ENCODE data around the gene WIPF3.
"Not testable (repeated sequence)": the region's sequence is repeated elsewhere in the genome, so short reads cannot be mapped to it uniquely, and the experiment has no call there.

The WIPF3 gene

DNA sequence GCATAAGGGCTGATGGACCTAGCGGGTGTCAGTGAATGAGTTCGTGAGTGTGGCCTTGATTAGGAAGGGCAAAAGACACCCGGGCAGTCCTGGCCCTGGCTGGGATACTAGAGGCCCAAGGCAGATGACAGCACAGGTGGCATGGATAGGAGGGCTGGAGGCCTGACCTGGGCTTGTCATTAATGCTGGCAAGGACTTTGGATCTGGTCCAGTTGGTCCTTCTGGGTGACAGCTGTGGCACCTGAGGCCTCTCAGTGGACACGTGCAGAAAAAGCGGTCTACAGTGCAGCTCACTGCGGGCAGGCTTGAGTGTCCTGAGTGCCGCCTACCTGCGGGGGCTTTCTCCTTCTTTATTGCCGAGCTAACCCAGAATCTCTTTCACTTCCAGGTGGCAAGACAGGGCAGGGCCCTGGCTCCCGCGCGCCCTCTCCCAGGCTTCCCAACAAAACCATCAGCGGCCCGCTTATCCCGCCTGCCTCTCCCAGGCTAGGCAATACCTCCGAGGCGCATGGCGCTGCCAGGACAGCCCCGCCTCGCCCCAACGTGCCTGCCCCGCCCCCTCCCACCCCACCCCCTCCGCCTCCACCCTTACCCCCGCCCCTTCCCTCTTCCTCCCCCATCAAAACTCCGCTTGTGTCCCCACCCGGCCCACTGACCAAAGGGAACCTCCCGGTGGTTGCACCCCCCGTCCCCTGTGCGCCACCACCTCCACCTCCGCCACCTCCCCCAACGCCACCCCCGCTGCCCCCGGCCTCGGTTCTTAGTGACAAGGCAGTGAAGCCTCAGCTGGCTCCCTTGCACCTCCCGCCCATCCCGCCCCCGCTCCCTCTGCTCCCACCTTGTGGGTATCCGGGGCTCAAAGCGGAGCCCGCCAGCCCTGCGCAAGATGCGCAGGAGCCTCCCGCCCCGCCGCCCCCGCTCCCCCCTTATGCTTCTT is 77.4 kb downstream of the WIPF3 start:
- peak; percentile 59 for DNase-seq

DNA sequence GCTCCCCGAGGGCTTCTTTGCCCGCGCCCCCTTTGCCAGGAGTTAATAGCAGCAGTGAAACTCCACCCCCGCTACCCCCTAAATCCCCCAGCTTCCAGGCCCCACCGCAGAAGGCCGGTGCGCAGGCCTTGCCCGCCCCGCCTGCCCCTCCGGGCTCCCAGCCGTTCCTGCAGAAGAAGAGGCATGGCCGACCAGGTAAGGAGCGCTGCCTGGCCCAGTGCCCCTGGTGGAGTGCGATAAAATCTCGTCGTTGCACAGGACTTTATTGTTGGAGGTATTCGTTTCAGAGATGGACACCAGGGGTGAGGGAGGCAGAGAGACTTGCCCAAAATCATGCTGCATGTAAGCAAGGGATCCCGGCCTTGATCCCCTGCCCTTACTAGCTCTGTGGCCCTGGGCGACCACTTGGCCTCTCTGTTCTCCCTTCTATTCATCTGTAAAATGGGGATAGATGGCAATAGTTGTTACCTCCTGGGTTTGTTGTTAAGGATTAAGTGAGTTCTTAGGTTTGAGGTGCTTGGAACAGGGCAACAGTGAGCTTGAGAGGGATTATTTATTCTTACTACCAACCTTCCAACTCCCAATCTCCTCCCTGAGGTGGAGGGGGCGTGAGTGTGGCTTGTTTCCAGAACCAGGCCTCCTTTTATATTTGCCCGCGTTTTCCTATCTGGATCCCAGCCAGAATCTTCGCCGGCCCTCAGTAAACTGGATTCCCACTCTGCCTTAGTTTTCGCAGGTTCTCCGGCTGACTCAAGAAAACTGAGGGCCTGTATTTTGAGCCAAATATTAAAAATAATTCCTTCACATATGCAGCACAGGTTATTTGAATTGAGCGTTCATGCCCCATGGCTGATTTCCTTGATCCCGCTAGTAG is 78.3 kb downstream of the WIPF3 start:
- DNase-seq: peak; percentile 78

DNA sequence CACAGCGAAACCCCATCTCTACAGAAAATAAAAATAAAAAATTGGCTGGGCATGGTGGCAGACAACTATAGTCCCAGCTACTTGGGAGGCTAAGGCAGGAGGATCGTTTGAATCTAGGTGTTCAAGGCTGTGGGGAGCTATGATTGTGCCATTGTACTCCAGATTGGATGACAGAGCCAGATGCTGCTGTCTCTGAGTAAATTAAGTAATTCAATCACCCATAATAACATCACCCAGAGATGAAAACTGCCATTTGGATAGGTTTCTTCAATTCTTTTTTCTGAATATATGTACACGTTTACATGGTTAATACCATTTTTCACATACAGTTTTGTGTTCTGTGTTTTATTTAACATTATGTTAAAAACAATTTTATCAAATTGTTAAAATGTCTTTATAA is 79.3 kb downstream of the WIPF3 start:
- no peak for DNase-seq

DNA sequence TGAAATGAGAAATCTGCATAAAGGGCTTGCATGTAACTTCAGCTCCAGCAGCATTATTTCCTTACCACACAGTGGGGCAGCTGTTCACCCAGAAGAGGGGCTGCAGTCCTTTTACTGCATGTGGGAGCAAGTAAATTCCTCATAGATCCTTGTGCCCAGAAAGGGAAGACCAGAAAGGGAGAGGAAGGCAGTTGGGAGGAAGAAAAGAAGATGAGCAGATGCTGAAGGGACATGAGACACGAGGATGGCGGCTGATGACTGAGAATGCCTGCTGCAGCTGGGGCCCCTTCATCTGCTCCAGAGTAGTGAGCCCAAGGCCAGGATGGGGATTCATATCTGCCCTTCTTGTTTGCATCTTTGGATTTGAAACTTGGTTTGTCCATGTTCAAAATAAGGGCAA is 80.5 kb downstream of the WIPF3 start:
- no peak for DNase-seq

DNA sequence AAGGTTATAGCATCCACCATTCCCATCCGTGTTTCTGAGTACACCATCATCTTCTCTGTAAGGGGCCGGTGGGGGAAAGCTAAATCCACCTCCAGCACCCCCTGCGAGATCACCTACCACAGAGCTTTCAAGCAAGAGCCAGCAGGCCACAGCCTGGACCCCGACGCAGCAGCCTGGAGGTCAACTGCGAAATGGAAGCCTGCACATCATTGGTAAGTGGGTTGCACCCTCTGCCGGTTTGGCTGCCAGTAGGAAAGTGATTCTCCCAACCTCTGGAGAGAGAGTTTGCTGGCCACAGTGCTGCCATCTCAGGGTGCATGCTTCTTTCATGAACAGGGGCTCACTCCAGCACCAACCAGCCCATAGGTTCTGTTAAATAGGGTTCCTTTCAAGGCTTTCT is 81.7 kb downstream of the WIPF3 start:
- no peak for DNase-seq

DNA sequence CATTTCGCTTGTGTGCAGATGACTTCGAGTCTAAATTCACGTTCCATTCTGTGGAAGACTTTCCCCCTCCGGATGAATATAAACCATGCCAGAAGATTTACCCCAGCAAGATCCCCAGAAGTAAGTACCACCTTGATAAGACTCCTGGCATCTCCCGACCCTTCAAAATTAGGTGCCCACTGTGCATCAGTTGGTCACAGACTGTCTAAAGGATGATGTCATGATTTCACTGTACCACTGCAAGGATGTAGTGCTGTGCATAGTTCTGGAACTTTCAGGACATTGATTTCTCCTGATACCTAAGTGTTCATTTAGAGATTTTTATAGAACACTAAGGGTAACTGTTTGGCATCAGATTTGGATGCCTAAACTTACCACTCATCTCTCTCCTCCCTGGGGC is 83.0 kb downstream of the WIPF3 start:
- no peak for DNase-seq

DNA sequence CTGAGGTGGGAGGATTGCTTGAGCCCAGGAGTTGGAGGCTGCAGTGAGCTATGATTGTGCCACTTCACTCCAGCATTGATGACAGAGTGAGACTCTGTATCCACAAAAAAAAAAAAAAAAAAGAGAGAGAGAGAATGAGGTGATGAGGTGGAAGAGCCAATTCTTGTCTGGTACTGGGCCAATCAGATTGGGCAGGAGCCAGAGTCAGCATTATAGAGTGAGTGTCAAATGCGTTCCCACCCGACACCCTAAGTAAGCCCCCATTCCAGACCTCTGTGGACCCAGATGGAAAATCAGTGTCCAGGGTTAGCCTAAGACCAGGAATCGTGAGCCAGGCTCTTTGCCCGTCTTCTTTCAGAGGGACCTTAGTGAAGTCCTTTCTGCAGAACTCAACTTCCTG is 83.9 kb downstream of the WIPF3 start:
- no peak for DNase-seq

DNA sequence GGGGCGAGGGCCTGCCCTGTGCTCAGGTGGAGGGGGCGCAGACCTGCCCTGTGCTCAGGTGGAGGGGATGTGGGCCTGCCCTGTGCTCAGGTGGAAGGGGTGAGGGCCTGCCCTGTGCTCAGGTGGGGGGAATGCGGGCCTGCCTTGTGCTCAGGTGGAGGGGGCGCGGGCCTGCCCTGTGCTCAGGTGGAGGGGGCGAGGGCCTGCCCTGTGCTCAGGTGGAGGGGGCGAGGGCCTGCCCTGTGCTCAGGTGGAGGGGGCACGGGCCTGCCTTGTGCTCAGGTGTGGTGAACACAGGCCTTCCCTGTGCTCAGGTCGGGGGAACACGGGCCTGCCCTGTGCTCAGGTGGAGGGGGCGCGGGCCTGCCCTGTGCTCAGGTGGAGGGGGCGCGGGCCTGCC is 84.5 kb downstream of the WIPF3 start:
- DNase-seq: not testable (repeated sequence)

DNA sequence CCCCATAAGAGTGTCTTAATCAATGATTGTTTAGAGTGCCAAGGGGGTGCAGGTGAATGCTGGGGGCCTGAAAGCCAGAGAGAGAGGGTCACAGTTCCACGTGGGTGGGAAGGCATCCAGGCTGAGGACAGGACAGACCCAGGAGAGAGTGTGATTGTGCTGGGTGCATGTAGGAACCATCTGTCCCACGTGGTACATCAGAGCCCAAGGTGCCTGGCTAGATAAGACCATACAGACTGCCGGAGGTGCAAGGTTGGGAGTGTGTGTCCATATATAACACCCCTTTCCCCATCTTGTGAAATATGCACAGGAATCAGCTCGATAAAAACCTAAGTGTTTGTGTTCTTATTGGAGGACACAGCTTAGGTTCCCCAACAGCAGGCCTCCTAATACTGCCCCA is 85.5 kb downstream of the WIPF3 start:
- no peak for DNase-seq

DNA sequence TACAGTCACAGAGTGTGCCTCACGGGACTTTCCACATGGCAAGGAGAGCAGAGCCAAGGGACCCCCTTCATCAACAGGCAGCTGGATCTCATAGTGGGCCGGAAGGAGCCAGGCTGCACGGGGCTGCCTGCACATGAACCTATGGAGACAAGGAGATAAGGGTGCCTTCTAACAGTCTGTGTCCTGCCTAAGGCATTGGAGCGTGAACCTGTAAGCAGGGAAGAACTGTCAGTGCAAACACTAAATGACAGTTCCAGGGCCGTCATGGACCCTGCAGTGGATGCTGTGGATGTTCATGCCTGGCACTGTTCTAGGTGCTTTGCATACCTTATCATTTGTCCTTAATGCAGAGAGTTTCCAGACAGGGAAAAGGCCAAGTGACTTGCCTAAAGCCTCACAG is 85.9 kb downstream of the WIPF3 start:
- no peak for DNase-seq

DNA sequence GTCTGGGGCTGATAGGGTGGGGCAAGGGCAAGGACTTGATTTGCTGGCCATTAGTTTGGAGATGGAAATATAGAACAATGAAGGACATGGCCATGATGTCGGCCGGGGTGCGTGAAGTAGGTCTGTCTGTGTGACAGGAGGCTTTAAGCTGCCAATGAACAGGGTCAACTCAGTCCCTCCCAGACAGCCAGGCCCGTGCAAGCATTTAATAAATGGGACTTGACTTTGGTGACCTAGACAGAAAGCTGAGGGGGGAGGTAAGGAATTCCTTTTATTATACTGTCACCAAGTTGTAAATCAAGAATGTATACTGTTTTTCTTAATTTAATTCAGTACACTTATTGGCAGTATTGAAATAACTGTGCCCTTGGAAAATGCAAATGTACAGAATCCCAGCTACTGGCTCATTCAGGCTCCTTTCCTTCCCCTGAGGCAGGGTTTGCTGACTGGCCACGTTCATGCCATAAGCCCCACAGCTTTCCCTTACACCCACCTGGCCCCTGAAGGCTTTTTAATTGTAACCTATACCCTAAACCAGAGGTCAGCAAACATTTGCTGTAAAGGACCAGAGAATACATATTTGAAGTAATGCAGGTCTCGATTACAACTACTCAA is 87.2 kb downstream of the WIPF3 start:
- DNase-seq: no peak

DNA sequence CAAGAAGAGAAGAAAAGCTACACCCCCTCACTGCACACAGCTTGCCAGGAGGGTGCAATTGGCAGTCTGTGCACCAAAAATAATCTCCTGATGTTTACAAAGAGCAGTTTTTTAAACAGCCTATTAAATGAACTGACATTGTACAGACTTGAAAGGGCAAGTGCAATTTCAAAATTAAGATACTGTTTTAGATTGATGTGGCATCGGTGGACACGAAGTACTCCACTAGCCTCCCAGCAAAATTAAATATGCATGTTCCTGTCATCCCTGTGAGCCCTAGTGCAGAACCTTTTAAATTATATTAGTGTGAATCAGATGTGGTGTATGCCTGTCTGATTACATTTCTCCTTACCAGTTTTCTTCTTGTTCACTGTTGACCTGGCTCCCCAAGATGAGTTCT is 87.9 kb downstream of the WIPF3 start:
- DNase-seq: no peak

DNA sequence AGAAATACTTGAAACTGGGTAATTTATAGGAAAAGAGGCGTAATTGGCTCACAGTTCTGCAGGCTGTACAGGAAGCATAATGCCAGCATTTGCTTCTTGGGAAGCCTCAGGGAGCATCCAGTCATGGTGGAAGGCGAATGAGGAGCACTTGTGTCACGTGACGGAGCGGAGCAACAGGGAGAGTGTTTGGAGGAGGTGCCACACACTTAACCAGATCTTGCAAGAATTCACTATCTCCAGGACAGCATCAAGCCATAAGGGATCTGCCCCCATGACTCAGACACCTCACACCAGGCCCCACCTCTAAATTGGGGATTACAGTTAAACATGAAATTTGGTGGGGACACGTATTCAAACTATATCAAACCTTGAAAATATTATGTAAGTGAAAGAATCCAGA is 89.3 kb downstream of the WIPF3 start:
- no peak for DNase-seq

DNA sequence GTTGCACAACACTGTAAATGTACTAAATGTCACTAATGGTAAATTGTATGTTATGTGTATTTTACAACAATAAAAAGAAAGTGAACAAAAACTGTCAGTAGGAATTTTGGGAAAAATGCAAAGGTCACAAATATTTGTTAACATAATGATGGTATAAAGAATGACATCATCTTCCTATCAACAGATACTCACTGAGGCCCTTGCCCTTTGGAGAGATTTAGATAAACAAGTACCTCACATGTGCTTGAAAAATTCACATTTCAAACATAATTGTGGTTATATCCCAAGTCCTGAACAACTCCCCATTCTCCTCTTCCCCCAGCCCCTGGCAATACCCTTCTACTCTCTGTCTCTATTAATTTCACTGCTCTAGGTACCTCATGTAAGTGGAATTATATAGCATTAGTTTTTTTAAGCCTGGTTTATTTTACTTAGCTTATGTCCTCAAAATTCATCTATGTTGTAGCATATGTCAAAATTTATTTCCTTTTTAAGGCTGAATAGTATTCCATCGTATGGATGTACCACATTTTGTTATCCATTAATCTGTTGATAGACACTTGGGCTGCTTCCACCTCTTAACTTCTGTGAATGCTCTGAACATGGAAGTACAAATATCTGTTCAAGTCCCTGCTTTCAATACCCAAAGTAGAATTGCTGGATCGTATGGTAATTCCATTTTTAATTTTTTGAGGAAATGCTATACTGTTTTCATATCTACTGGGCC is 90.5 kb downstream of the WIPF3 start:
- no peak for DNase-seq

DNA sequence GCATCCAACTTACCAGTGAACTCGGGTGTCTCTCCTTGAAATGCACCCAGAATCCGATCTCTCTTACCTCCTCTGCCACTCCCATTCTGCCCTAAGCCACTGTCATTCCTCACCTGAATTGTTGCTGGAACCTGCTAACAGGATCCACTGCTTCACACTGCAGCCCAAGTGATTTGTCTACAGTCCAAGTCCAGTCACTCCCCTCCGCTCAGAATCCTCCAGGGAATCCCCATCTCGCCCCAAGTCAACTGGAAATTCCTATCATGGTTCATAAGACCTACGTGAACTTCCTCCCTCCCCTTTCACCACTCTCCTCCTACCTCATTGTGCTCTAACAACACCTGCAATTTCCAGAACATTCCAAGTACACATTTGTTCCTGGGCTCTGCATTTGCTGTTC is 92.0 kb downstream of the WIPF3 start:
- DNase-seq: no peak

DNA sequence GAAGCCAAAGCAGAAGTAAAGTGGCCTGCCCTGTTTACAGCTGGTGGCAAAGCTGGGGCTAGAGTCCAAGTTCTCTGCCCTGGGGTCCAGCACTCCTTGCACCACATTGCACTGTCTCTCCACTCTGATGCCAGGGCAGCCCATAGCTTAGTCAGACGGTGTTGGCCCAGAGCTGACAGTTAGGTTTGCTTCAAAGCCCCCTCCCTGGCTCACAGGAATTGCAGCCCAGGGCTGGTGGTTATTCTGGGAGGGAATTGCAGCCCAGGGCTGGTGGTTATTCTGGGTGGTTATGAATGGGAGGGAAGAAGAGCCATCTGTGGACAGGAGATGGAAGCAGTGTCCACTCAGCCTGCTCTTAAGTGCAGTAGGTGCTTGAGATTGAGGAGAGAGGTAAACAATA is 94.4 kb downstream of the WIPF3 start:
- no peak for DNase-seq

DNA sequence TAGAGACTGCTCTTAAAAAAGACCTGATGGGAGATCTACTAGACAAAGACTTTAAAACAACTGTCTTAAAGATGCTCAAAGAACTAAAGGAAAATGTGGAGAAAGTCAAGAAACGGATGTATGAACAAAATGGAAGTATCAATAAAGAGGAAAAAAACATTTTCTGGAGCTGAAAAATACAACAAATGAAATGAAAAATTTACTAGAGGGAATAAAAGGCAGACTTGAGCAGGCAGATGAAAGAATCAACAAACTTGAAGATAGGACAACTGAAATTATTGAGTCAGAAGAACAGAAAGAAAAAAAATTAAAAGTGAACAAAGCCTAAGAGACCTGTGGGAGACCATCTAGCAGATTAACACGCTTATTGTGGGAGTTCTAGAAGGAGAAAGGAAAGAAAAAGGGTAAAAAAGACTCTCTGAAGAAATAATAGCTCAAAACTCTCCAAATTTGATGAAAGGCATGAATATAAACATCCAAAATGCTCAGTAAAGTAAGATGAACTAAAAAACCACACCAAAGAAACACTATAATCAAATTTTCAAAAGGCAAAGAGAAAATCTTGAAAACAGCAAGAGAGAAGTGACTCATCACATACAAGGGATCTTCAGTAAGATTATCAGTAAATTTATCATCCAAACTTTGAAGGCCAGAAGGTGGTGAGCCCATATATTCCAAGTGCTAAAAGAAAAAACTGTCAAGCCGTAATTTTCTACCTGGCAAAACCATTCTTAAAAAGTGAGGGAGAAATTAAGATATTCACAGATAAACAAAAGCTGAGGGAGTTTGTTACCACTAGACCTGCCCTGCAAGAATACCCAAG is 100.1 kb downstream of the WIPF3 start:
- no peak for DNase-seq

DNA sequence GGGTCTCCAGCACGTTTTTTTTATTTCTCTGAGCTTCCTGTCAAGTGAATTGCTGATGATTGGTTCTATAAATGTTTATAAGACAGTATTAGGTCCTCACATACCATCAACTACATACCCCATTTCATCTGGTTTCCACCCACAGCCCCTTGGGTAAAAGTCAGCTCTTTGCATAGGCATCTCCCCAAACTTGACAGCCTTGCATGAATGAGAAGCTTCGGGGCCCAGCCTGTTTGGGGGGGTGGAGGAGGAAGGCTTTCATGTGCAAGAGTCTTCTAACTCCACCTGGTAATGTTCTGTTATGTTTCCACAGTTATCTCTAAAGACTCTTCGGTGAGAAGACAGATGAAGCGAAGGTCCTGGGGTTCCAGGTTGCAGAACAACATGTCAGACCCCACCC is 107.9 kb downstream of the WIPF3 start:
- DNase-seq: no peak

DNA sequence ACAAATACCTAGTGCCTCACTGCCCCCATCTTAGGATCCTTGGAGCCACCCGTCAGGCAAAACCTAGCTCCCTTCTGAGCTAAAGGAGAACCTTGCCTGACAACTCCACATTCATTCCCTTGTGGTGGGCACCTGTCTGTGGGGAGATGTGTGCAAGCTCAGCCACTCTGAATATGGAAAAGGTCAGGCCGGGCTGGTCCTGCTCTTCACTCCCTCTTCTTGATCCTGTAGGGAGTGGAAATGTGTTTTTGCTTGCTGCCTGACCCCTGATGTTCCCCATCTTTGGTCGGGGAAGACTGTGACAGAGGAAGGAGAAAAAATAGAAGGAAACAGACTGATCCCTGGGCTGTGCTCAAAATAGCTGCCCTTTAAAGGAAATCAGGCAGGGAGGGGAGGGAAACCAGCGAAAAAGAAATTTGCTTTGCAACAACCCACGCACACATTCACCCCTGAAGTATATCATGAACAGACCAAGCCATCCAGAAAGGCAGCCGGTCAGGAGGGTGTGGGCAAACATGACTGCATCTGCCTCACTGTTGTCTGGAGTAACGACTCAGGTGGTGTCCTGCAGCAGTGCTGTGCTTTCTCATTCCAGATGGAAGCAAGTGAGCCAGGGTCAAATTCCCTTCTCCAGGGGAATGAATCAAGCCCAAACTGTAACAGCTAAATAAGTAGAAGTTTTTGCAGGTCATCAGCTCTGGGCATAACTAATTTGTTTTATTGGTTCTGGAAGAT is 109.3 kb downstream of the WIPF3 start:
- peak; percentile 63 for DNase-seq

DNA sequence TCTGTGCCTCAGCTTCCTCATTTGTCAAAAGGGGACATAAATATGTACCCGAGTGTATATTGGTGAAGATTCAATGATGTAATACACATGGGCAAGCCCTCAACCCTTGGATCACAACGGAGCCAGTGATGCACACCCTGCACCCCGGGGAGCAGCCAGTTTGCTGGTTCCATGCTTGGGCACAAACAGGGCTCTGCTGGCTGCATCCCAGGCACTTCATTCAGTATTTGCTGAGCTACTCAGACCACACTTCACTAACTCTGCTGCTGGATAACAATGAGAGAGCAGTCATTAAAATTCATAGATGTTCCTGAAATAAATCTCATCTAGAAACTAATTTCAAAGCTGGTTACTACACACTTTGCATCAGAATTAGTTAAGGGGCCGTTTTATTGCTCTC is 111.3 kb downstream of the WIPF3 start:
- DNase-seq: no peak

DNA sequence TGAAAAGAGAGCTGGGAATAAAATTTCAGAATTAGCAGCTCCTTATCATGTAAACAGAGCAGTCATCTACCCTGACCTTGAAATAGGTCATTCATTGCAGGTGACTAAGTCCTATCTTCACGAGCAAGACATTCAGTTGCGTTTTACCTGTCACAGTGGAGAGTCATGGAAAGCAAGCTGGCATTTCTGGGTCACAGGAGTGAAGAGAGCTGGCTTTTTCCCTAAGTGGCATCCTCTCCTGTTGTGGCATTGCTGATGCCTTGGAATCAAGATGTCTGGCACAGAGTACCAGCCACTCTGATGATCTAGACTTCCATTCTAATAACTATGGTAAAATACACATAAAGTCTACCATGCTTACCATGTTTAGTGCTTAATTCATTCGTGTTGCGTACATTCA is 112.5 kb downstream of the WIPF3 start:
- no peak for DNase-seq
